Activated T-cell treated with anti-CD3 and anti-CD28 coated beads for 4 hours (primary cell): Measurements from ENCODE around the gene SYF2.
"Not testable (repeated sequence)": the region's sequence is repeated elsewhere in the genome, so short reads cannot be mapped to it uniquely, and the experiment has no call there.

ENCODE experiments used
- DNase-seq: peaks from one replicate; pipeline ENCODE4 v3.0.0-alpha.2; 2020

Gene SYF2

GRCh38 chr1:25245809-25246599 lies 13.7 kb upstream of the SYF2 start:
- DNase-seq: no peak

GRCh38 chr1:25245393-25245792 lies 13.1 kb upstream of the SYF2 start:
- no peak for DNase-seq

- DNase-seq: no peak
These were observed 11.6 kb upstream of the SYF2 start for GRCh38 chr1:25243907-25244306.

GRCh38 chr1:25239681-25240541 lies 7.6 kb upstream of the SYF2 start:
- peak; percentile 64 for DNase-seq

GRCh38 chr1:25238046-25238445 lies 5.7 kb upstream of the SYF2 start:
- DNase-seq: no peak

- not testable (repeated sequence) for DNase-seq
These were observed 4.0 kb upstream of the SYF2 start for GRCh38 chr1:25236261-25236660.

GRCh38 chr1:25235411-25235810 lies 3.1 kb upstream of the SYF2 start:
- DNase-seq: not testable (repeated sequence)

GRCh38 chr1:25232866-25233784 lies 823 bp upstream of the SYF2 start:
- DNase-seq: peak; percentile 14

GRCh38 chr1:25223471-25223870 lies 8.8 kb downstream of the SYF2 start:
- no peak for DNase-seq

- no peak for DNase-seq
These were observed 9.7 kb downstream of the SYF2 start for GRCh38 chr1:25222606-25223005.

- DNase-seq: no peak
These were observed 11.6 kb downstream of the SYF2 start for GRCh38 chr1:25220666-25221065.

- no peak for DNase-seq
These were observed 12.5 kb downstream of the SYF2 start for GRCh38 chr1:25219661-25220251.

- DNase-seq: no peak
These were observed 14.6 kb downstream of the SYF2 start for GRCh38 chr1:25217598-25218232.

- no peak for DNase-seq
These were observed 15.3 kb downstream of the SYF2 start for GRCh38 chr1:25217015-25217414.

- DNase-seq: no peak
These were observed 16.2 kb downstream of the SYF2 start for GRCh38 chr1:25216123-25216522.

- DNase-seq: no peak
These were observed 19.6 kb downstream of the SYF2 start for GRCh38 chr1:25212725-25213124.

GRCh38 chr1:25210728-25211127 lies 21.6 kb downstream of the SYF2 start:
- DNase-seq: no peak

- no peak for DNase-seq
These were observed 22.8 kb downstream of the SYF2 start for GRCh38 chr1:25209516-25209915.

GRCh38 chr1:25208561-25209222 lies 23.6 kb downstream of the SYF2 start:
- DNase-seq: no peak

GRCh38 chr1:25208092-25208491 lies 24.2 kb downstream of the SYF2 start:
- no peak for DNase-seq

- DNase-seq: no peak
These were observed 26.1 kb downstream of the SYF2 start for GRCh38 chr1:25206201-25206600.

GRCh38 chr1:25205786-25206185 lies 26.5 kb downstream of the SYF2 start:
- no peak for DNase-seq
